Chondrocyte (in vitro differentiated cells): ENCODE data around the gene SLC25A47. TPM values are rescaled to one million over a fixed set of nuclear protein-coding genes. Genes with fewer than 3 reads are reported as not detected.

Source experiments
- DNase-seq: peaks from one replicate; pipeline ENCODE4 v3.0.0; 2021; ENCODE audit warnings: mixed read lengths, low spot score
- H3K27ac Mint-ChIP-seq: one replicate; pipeline ENCODE4 v1.8.0; 2021; ENCODE audit warnings: mild to moderate bottlenecking, moderate library complexity, mixed read lengths; ENCODE audit not compliant: unreplicated experiment
- H3K27me3 Mint-ChIP-seq: 2 replicates; pipeline ENCODE4 v1.8.0; 2021; ENCODE audit warnings: low read depth, mixed read lengths
- H3K36me3 Mint-ChIP-seq: 2 replicates; pipeline ENCODE4 v1.8.0; 2021; ENCODE audit warnings: low read depth, mixed read lengths
- H3K4me1 Mint-ChIP-seq: 2 replicates; pipeline ENCODE4 v1.8.0; 2021; ENCODE audit warnings: low read depth, mild to moderate bottlenecking, mixed read lengths
- H3K4me3 Mint-ChIP-seq: one replicate; pipeline ENCODE4 v1.8.0; 2021; ENCODE audit warnings: mild to moderate bottlenecking, moderate library complexity, mixed read lengths; ENCODE audit not compliant: unreplicated experiment
- H3K9me3 Mint-ChIP-seq: 2 replicates; pipeline ENCODE4 v1.8.0; 2021; ENCODE audit warnings: low read depth, mixed read lengths
- CTCF ChIP-seq: fragments of 200-600 bp; sonication (generic); IDR thresholded peaks from 2 replicates; pipeline ENCODE4 v1.5.0; 2021; ENCODE audit warnings: antibody characterized with exemption, mild to moderate bottlenecking, moderate library complexity
- total RNA-seq: library from RNA; stranded (reverse); gene quantifications from 3 replicates; pipeline ENCODE4 v1.2.1, GENCODE V29; 2021

SLC25A47 gene
- total RNA-seq, 1 donor from 2014 or later: not detected

GRCh38 chr14:100330388-100330931 is 7.3 kb downstream of the SLC25A47 start:
- Mint-ChIP-seq H3K4me3 (no peak overlapping the region), H3K9me3 (no peaks in the 10 kb centered on the region), H3K36me3 (peaks cover 7% of the 10 kb centered on the region), H3K27ac (no peak overlapping the region), H3K4me1 (no peaks in the 10 kb centered on the region), H3K27me3 (no peaks in the 10 kb centered on the region)
- DNase-seq: no peak
- TF ChIP-seq CTCF: no peak

GRCh38 chr14:100332071-100332639 is 9.0 kb downstream of the SLC25A47 start:
- Mint-ChIP-seq H3K9me3 (no peaks in the 10 kb centered on the region), H3K27ac (no peak overlapping the region), H3K27me3 (no peaks in the 10 kb centered on the region), H3K36me3 (peaks cover 21% of the 10 kb centered on the region), H3K4me1 (no peaks in the 10 kb centered on the region), H3K4me3 (no peak overlapping the region)
- no peak for TF ChIP-seq CTCF
- DNase-seq: no peak

GRCh38 chr14:100332797-100333196 is 9.7 kb downstream of the SLC25A47 start:
- DNase-seq: peak; percentile 59
- H3K4me1 Mint-ChIP-seq: no peaks in the 10 kb centered on the region
- no peak overlapping the region for H3K4me3 Mint-ChIP-seq
- H3K27me3 Mint-ChIP-seq: no peaks in the 10 kb centered on the region
- no peaks in the 10 kb centered on the region for H3K9me3 Mint-ChIP-seq
- TF ChIP-seq CTCF: no peak
- H3K27ac Mint-ChIP-seq: no peak overlapping the region
- peaks cover 24% of the 10 kb centered on the region for H3K36me3 Mint-ChIP-seq

- Mint-ChIP-seq H3K27ac (no peak overlapping the region), H3K36me3 (peaks cover 27% of the 10 kb centered on the region)
- DNase-seq: peak; percentile 54
Measured at GRCh38 chr14:100333311-100333710, 10.2 kb downstream of the SLC25A47 start.

GRCh38 chr14:100333827-100334226 is 10.7 kb downstream of the SLC25A47 start:
- Mint-ChIP-seq H3K4me1 (no peaks in the 10 kb centered on the region), H3K4me3 (no peak overlapping the region), H3K27me3 (no peaks in the 10 kb centered on the region), H3K27ac (no peak overlapping the region), H3K9me3 (no peaks in the 10 kb centered on the region), H3K36me3 (peaks cover 29% of the 10 kb centered on the region)
- no peak for TF ChIP-seq CTCF
- DNase-seq: peak; percentile 69

More at GRCh38 chr14:100333311-100333710, 10.2 kb downstream of the SLC25A47 start:
- no peak overlapping the region for H3K4me3 Mint-ChIP-seq
- H3K9me3 Mint-ChIP-seq: no peaks in the 10 kb centered on the region
- H3K27me3 Mint-ChIP-seq: no peaks in the 10 kb centered on the region
- no peak for TF ChIP-seq CTCF
- no peaks in the 10 kb centered on the region for H3K4me1 Mint-ChIP-seq
